SU-DHL-6 (cell line): Measurements from ENCODE around the gene ZFAND3.

Source experiments
- EZH2phosphoT487 ChIP-seq: fragments of 200-600 bp; sonication (generic), shearing (Covaris generic); conservative IDR thresholded peaks from 2 replicates; pipeline ENCODE4 v1.6.1; 2018; ENCODE audit warnings: mild to moderate bottlenecking, antibody characterized with exemption, low read length, moderate library complexity, mixed read lengths
- TF ChIP-seq, protein P1 (sequence below): fragments of 200-600 bp; sonication (generic); IDR thresholded peaks from one replicate; pipeline ENCODE4 v1.5.1; 2017; ENCODE audit warnings: antibody characterized with exemption, mild to moderate bottlenecking, low read length, moderate library complexity; ENCODE audit not compliant: insufficient read depth, poor library complexity, severe bottlenecking

DNA sequence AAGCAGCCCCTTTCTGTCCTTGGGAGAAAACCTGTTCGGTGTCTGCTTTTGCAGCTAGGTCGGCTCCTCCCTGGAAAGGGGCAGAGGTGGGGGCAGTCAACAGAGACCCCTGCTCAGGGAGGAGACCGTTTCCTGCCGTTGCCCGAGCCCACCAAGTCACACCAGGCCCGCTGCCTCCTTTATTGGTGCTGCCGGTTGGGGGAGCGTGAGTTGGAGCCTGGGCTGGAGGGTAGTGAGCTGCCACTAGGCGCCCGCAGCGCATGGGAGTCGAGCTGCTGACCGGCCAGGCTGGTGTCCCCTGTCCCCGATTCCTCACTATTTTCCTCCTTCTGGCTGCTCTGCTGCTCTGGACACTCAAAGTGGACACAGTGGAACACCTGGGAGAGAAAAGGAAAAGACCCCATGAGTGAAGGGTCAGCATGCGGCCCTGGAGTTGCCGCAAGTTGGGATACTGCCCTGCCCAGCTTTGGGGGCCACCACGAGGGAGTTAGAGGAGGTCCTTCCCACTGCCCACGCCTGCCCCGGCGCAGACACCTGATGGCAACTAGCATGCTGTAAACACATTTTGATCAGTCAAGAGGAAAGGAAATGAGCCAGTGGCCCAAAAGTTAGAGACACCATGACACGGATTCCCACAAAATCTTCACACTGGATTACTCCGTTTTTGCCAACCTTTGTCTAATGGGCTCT, 355.4 kb downstream of the ZFAND3 start:
- TF ChIP-seq, protein P1, sequence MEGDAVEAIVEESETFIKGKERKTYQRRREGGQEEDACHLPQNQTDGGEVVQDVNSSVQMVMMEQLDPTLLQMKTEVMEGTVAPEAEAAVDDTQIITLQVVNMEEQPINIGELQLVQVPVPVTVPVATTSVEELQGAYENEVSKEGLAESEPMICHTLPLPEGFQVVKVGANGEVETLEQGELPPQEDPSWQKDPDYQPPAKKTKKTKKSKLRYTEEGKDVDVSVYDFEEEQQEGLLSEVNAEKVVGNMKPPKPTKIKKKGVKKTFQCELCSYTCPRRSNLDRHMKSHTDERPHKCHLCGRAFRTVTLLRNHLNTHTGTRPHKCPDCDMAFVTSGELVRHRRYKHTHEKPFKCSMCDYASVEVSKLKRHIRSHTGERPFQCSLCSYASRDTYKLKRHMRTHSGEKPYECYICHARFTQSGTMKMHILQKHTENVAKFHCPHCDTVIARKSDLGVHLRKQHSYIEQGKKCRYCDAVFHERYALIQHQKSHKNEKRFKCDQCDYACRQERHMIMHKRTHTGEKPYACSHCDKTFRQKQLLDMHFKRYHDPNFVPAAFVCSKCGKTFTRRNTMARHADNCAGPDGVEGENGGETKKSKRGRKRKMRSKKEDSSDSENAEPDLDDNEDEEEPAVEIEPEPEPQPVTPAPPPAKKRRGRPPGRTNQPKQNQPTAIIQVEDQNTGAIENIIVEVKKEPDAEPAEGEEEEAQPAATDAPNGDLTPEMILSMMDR: no peak
- no peak for TF ChIP-seq EZH2phosphoT487
